Urinary bladder (tissue), 4 donors: ENCODE data around the gene CACNA2D2. TPM values are rescaled to one million over a fixed set of nuclear protein-coding genes. Genes with fewer than 3 reads are reported as not detected.

ENCODE experiments used
- DNase-seq: peaks from one replicate; pipeline ENCODE4 v3.0.0-alpha.2; 2015; ENCODE audit errors: extremely low spot score
- H3K27ac ChIP-seq: one replicate; pipeline ENCODE4 v1.5.1; 2013; ENCODE audit warnings: low read depth, mild to moderate bottlenecking, moderate library complexity
- H3K36me3 ChIP-seq: one replicate; pipeline ENCODE4 v1.6.1; 2013; ENCODE audit warnings: mild to moderate bottlenecking, moderate library complexity; ENCODE audit not compliant: insufficient read depth
- H3K4me1 ChIP-seq: one replicate; pipeline ENCODE4 v1.6.1; 2013; ENCODE audit warnings: mild to moderate bottlenecking, moderate library complexity; ENCODE audit not compliant: insufficient read depth
- H3K4me3 ChIP-seq: one replicate; pipeline ENCODE4 v1.5.1; 2013; ENCODE audit warnings: low read depth, low read length
- WGBS: extraction: QIAGEN DNeasy Blood & Tissue Kit; methylation state at CpG from one replicate; pipeline ENCODE4 v1.1.7; 2013; 5-methylcytosine and 5-hydroxymethylcytosine counted together
- polyA plus RNA-seq: library from polyadenylated mRNA; stranded (reverse); fragments of 200-250 nt; gene quantifications from one replicate; pipeline ENCODE4 v1.2.3, GENCODE V29; 2013
- total RNA-seq: library from RNA; depleted of rRNA; stranded (reverse); fragments of >200 nt; gene quantifications from one replicate; pipeline ENCODE4 v1.2.3, GENCODE V29; 2014
- donor health status: healthy with polysubstance abuse.
- donor health status: healthy.

The CACNA2D2 gene
- 1.4 TPM for total RNA-seq
- polyA plus RNA-seq = 1.3 TPM

DNA sequence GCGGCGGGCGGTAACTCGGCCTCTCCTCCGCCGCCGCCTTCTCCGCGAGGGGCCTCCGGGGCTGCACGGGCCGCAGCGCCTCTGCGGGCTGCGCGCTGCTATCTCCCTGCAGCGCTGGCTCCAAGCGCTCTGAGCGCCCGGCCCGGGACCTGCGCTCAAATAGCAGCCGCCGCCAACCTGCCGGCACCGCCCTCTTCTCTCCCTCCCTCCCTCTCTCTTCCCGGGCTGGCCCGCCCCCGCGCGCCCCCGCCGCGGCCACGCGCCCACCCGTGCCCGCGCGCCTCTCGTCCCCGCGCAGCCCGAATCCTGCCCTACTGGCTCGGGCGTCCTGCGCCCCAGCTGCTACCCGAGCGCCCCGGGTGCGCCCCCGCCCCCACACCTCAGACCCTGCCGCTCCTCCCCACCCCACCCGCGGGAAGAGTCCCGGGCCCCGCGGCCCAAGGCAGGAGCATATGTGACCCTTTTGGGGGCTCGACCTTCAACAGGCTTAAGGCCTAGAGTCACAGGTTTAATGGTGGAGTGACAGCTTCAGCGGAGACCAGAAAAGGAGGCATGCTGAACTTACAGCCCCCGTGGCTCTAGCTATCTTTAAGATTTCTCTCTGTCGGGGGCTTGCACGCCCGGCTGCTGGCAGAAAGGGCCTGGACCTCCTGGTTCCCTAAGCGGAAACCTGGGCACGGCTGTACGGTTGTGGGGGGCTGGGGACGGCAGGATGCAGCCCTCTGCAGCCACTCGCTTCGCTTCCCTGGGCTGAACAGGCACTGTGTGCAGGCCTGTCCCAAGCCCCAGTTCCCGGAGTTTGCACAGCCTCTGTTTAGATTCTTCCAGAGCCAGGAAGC is at the start of gene CACNA2D2:
Gene CACNA2D2, minus strand, starts transcription at position 131 of the 839 bp plus-strand sequence. CDS start 211 bp downstream, outside the sequence.
- no peaks in the 10 kb centered on the region for H3K36me3 ChIP-seq
- no peak for DNase-seq
- 8% methylated on average over 65 of the region's 71 CpGs for WGBS
- no peak within 1 kb of the TSS for H3K27ac ChIP-seq
- H3K4me1 ChIP-seq = no peaks in the 10 kb centered on the region
- H3K4me3 ChIP-seq = peak within 1 kb of the TSS; percentile 65

DNA sequence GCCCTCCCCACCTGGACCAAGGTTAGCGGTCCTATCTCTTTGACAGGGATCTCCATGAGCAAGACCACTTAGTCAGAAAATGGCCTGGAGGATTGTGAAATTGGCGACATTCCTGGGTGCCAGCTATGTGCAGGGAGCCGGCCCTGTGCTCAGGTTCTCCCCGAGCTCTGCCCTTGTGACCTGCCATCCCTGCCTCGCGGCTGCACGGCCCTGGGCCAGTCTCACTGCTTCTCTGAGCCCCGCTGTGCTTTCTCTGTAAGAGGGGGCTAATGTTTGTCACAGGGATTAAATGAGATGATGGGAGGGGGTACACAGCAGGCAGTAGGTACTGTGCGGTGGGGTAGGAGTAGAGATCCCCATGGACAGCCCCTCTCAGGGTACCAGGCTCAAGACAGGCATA is 49.2 kb upstream of the CACNA2D2 start:
- no peak for DNase-seq
- 85% methylated on average over 9 of the region's 9 CpGs for WGBS

DNA sequence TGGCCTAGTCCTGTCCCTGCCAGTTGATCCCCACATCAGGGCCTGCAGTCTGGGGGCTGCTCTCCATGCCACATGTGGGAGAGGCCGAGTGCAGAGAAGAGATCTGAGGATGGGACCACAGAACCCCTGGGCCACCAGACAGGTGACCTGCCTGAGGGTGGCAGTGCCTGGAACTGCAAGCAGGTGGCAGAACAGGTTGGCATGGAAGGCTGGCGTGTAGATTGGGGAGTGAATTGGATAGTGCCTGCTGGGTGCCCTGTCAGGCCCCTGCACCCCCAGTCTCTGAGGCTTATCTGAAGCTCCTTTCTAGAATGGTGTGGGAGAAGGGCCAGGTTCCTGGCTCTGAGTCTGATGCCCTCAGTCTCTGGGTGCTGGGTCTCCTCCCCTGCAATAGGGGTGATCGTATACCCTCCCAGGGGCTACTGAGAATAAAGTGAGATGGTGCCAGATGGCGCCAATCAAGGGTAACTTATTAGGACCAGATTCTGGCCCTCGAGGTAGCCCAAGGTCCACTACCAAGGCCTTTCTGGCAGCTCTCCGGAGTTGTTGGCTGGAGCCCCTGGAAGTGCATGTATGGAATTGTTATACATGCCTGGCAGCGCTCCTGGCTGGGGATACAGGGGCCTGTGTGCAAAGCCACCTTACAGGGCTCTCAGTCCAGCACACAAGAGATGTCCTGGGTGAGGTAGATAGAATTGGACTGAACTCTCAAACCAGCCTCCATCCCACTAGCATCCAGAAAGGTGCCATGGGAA is 48.4 kb upstream of the CACNA2D2 start:
- WGBS = 65% methylated on average over 7 of the region's 7 CpGs
- H3K27ac ChIP-seq = no peak overlapping the region
- H3K4me3 ChIP-seq = no peak overlapping the region
- no peak for DNase-seq
- no peaks in the 10 kb centered on the region for H3K4me1 ChIP-seq
- no peaks in the 10 kb centered on the region for H3K36me3 ChIP-seq

More for the DNA sequence above, 49.2 kb upstream of the CACNA2D2 start:
- Histone ChIP-seq H3K36me3 (no peaks in the 10 kb centered on the region), H3K4me3 (no peak overlapping the region), H3K4me1 (no peaks in the 10 kb centered on the region), H3K27ac (no peak overlapping the region)

DNA sequence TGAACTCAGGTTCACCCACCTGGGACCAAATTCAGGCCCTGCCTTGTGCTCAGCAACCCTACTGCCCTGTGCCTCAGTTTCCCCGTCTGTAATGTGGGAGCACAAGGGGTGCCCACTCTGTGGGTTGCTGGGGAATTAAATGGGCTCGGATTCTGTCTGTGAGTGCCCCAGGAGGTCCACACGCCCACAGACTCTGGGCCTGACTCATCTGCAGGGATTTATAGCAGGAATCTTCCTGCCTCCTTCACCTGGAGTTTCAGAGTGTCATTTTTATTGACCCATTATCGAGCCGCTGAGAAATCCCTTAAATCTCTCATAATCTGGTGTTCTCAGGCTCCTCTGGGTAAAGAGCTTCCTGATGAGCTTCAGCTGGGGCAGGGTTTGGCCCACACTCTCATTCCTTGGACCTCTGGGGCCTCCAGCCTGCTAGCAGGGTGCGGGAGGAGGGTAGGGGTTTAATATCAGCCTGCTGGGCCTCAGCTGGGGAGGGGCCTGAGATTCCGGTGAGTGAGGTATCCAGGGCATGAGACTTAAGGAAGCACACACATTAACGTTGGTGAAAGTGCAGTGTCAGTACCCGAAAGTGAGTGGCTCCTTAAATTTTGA is 47.7 kb upstream of the CACNA2D2 start:
- WGBS = 37% methylated on average over 9 of the region's 9 CpGs
- Histone ChIP-seq H3K36me3 (no peaks in the 10 kb centered on the region), H3K27ac (no peak overlapping the region), H3K4me1 (no peaks in the 10 kb centered on the region), H3K4me3 (no peak overlapping the region)
- DNase-seq = peak; percentile 52

DNA sequence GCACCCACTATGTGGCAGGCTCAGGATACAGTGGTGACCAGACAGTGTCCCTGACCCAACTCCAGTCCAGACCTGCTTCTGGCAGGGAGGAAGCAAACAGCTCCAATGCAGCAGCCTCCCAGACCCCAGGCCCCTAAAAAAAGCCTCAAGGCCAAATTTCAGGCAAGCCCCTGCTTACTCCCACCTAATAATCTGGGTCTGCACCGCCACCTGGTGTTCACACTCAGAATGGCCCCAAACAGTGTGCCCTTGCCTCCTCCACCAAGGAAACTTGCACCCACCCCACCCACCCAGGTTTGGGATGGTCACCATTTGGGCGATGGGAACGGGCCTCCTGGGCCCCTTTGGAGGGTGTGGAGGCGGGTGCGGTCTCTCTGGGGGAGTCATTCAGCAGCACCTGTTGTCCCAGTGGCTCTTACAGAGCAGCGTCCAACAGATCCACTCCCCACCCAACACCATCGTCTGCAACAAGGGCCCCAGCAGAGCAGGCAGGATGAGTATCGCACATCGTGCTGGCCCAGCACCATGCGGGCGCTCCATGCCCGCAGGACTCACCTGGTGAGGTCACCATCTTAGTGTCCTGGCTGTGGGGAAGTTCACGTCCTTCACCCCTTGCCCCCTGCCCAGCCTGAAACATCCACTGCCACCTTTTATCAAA is 46.8 kb upstream of the CACNA2D2 start:
- H3K36me3 ChIP-seq = no peaks in the 10 kb centered on the region
- H3K4me3 ChIP-seq = no peak overlapping the region
- H3K27ac ChIP-seq = no peak overlapping the region
- WGBS = 51% methylated on average over 13 of the region's 13 CpGs
- H3K4me1 ChIP-seq = no peaks in the 10 kb centered on the region
- DNase-seq = no peak

DNA sequence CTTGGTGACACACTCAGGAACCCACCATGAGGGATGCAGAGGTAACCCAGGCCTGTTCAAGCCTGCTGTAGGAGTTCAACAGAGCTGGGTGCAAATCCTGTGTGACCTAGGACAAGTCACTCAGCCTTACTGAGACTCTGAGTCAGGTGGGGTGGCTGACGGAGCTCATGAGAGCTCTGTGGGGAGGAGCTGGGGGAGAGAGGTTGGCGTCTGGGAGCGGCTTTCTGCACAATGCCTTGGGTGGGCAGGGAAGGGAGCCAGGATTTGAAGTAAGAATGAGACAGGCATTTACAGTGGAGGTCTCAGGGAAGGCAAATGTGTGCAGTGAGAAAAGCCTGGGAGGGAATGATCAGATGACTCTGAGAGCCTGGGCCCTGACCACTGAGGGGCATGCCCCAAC is 45.8 kb upstream of the CACNA2D2 start:
- no peak overlapping the region for H3K27ac ChIP-seq
- H3K4me1 ChIP-seq = no peaks in the 10 kb centered on the region
- no peak for DNase-seq
- H3K36me3 ChIP-seq = no peaks in the 10 kb centered on the region
- no peak overlapping the region for H3K4me3 ChIP-seq
- WGBS = 90% methylated on average over 3 of the region's 3 CpGs

DNA sequence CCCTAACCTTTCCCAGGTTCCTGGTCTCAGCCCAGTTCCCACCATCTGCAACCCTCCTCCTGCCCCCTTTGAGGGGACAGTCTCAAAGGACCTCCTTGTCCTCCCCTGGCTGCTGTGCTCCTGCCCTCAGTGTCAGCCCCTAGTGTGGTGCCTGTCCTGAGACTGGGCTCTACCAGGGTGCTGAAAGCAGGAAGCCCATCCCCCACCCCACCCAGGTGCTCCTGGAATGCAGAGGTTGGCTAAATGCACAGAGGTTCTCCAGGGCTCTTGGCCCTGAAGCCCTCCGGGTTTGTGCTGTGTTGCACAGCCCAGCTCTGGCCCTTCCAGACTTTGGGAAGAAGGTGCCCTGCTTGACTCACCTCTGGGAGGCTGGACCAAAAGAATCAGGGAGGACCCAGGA is 42.3 kb upstream of the CACNA2D2 start:
- Histone ChIP-seq H3K27ac (no peak overlapping the region), H3K4me3 (no peak overlapping the region), H3K36me3 (no peaks in the 10 kb centered on the region), H3K4me1 (no peaks in the 10 kb centered on the region)
- WGBS = 63% methylated on average over 1 of the region's 1 CpG
- DNase-seq = no peak

DNA sequence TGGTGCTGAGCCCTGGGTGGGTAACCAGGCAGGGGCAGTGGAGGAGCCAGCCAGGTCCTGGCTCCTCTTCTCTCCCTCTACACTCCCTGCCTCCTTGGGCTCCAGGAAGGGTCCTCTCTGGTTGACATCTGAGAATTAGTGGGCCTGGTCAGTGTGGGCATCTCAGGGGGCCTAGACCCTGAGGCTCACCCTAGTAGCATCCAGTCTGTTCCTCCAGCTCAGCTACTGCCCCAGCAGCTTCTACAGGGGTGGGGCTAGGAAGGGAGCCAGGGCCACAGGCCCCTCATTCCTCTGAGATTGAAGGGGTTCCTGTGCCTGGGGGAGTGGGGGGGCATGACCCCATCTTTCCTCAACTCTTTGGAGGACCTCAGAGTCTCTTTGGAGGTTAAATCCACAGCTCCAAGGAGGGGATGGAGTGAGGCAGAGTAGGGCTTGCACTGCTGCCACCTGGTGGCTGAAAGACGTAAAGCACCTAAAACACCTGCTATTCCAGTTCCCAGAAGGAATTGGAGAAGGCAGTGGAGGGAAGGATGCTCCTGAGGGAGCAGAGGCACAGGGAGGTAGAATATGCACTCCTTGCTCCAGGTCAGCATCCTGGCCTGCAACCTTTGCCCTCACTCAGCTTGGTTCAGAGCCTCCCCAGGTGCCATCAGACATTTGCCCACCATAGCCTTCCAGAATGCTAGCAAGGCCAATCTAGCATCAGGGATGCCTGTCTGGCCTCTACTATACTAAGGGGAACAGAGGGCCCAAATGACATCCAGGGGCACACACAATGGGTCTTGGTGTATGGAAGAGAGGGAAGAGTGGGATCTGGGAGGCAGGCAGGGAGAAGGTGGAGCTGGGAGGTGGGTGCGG is 39.0 kb upstream of the CACNA2D2 start:
- no peak for DNase-seq
- 48% methylated on average over 2 of the region's 2 CpGs for WGBS
- Histone ChIP-seq H3K4me1 (no peaks in the 10 kb centered on the region), H3K36me3 (no peaks in the 10 kb centered on the region), H3K27ac (no peak overlapping the region), H3K4me3 (no peak overlapping the region)

DNA sequence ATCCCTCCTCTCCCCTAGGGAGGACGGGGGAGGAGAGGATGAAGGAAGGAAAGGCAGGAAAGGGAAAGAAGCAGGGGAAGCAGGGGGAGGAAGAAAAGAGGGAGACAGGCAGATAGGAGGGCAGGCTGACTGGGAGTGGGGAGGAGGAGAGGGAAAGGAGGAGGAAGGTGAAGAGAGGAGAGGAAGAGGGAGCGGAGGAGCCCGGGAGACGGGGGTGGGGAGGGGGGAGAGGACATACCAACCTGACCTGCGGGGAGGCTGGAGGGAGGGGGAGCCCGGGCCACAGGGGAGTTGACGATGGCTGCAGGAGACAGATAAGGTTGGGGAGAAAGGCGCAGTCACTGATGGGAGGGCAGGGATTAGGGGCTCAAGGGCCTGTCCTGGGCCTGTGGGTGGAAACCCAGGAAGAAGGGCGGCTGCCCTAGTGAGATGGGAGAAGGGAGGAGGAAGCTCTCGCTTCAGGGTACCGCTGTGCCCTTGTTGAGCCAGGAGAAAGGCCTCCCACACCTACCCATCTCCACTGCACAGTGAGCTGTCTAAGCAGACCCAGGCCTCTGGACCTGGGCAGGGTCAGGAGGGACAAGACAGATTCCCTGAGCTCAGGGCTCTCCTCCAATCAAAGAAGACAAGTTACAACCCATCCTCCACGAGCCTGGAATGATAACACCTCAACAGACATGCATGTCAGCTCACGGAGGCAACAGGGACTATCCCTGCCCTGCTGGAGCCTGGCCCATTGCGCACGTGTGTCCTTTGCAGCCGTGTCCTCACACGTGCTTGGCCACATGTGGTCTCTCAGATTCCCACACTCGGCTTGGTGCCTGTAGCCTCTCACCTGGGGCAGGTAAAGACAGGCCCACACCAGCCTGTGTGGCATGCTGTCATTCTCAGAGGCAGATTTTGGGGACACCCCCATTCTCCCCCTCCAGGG is 36.2 kb upstream of the CACNA2D2 start:
- Histone ChIP-seq H3K36me3 (no peaks in the 10 kb centered on the region), H3K27ac (no peak overlapping the region), H3K4me3 (no peak overlapping the region), H3K4me1 (no peaks in the 10 kb centered on the region)
- DNase-seq = no peak
- WGBS = 54% methylated on average over 18 of the region's 18 CpGs

DNA sequence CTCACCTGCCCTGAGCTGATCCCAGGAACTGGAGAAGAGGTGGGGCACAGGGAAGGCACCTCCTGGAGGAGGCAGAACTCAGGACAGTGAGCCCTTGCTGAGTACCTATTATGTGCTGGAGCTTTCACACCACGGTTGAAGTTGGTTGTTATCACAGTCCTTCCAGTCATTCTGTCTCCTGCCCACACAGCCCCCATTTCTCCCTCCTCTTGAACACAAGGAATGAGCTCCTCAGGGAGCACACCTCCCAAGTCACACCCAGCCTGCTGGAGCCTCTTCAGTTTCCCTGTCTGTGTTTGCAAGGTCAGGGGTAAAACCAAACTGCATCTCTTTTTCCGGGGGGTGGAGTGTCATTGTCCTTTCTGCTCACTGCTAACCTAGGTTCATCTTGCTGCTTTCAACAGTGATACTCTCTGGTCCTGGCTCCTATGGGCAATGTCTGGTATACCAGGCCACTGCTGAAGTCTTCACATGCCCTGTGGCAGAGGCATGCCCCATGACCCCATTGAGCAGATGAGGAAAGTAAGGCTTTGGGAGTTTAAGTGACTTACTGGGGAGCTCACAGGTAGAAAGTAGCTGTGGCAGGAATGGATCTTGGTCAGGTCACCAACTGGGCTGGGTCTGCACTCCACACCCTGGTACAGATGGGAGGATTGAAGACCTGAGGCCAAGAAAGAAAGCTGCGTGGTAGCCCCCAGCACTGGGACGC is 34.1 kb upstream of the CACNA2D2 start:
- Histone ChIP-seq H3K4me1 (no peaks in the 10 kb centered on the region), H3K36me3 (no peaks in the 10 kb centered on the region), H3K4me3 (no peak overlapping the region), H3K27ac (no peak overlapping the region)
- WGBS = 68% methylated on average over 4 of the region's 4 CpGs
- DNase-seq = no peak

DNA sequence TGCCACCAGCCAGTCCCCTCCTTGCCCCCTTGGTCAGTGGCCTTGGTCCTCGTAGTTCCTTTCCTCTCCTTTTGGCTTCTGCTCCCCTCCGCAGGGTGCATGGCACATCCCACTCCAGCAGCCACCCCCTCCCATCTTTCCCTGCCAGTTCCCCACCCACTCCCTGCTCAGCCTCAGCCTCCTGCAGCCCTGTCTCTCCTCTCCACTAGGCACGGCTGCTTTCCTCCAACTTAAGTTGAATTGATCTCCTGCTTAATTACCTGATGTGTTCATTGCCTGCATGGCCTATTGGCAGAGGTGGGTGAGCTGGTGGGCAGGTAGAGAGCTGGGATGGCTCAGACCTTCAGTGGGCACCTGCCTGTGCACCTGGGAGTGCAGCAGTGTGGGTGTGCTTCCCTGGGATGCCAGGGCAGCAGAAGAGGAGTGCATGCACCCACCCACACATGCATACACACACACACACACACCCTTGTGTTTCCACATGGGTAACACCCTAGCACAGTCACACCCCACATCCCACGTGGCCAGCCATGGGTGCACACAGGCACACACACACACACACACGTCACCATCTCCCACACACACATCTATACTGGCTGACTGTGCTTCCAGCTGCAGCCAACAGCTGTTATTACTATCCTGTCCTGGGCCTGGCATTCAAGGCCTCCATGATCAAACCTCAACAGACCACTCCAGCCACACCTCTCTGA is 33.2 kb upstream of the CACNA2D2 start:
- Histone ChIP-seq H3K4me3 (no peak overlapping the region), H3K4me1 (no peaks in the 10 kb centered on the region), H3K36me3 (no peaks in the 10 kb centered on the region), H3K27ac (no peak overlapping the region)
- no peak for DNase-seq
- 59% methylated on average over 5 of the region's 5 CpGs for WGBS
